HEK293 (cell line): ENCODE measurements around the gene PTDSS2.
A peak's percentile ranks its signal among the peaks of the same experiment; 100 is the strongest.

Source experiments
- CTCF ChIA-PET: fragments of 350-600 bp; formaldehyde crosslinking; extraction: SDS; loops from one replicate; lab custom pipeline; 2021; ENCODE audit warnings: antibody characterized with exemption; lab: Yijun Ruan, JAX
- POLR2A ChIA-PET: fragments of 300-600 bp; formaldehyde crosslinking; extraction: SDS; loops from one replicate; lab custom pipeline; 2020; ENCODE audit warnings: antibody characterized with exemption, inconsistent platforms; lab: Yijun Ruan, JAX
- H3K27ac ChIP-seq: fragments of 200-500 bp; sonication (Bioruptor generic); 2 replicates; pipeline ENCODE4 v1.5.1; 2014; ENCODE audit warnings: low read depth, low read length, control low read depth, inconsistent platforms; ENCODE audit errors: extremely low read depth
- H3K36me3 ChIP-seq, 2 experiments: fragments of 200-500 bp in 1 of 2; sonication (Bioruptor generic) in 1 of 2; 1 replicate in 1 of 2; 2 replicates in 1 of 2; pipeline ENCODE4 v1.5.1; 2014 to 2017; ENCODE audit warnings: inconsistent platforms in 2 of 2, low read length in 2 of 2; ENCODE audit not compliant: control insufficient read depth in 2 of 2, insufficient read depth in 1 of 2
- H3K4me1 ChIP-seq: fragments of 200-500 bp; sonication (Bioruptor generic); 2 replicates; pipeline ENCODE4 v1.5.1; 2014; ENCODE audit warnings: mild to moderate bottlenecking, low read length, inconsistent platforms; ENCODE audit not compliant: control insufficient read depth, insufficient read depth
- H3K4me3 ChIP-seq: 2 replicates; pipeline ENCODE4 v1.5.1; 2011; ENCODE audit warnings: low read depth, mild to moderate bottlenecking, control low read depth, low read length, moderate library complexity
- H3K9me3 ChIP-seq: fragments of 200-500 bp; sonication (Bioruptor generic); 2 replicates; pipeline ENCODE4 v1.5.1; 2014; ENCODE audit warnings: low read depth, low read length, inconsistent platforms; ENCODE audit not compliant: control insufficient read depth, insufficient read depth
- GLIS1 ChIP-seq: fragments of 450-650 bp; formaldehyde crosslinking; IDR thresholded peaks from 2 replicates; pipeline ENCODE4 v1.5.1; 2016; ENCODE audit warnings: missing biosample characterization, missing genetic modification characterization
- GLIS2 ChIP-seq: fragments of 450-650 bp; formaldehyde crosslinking; IDR thresholded peaks from 2 replicates; pipeline ENCODE4 v1.5.1; 2016; ENCODE audit warnings: missing biosample characterization, missing genetic modification characterization
- WT1 ChIP-seq: fragments of 450-650 bp; formaldehyde crosslinking; IDR thresholded peaks from 2 replicates; pipeline ENCODE4 v1.5.1; 2016; ENCODE audit warnings: missing biosample characterization, missing genetic modification characterization
- YY1 ChIP-seq: fragments of 450-650 bp; formaldehyde crosslinking; IDR thresholded peaks from 2 replicates; pipeline ENCODE4 v1.5.1; 2018; ENCODE audit warnings: missing biosample characterization, missing genetic modification characterization
- ZBTB7A ChIP-seq: fragments of 450-650 bp; formaldehyde crosslinking; IDR thresholded peaks from 2 replicates; pipeline ENCODE4 v1.5.1; 2016; ENCODE audit warnings: low read depth, missing biosample characterization, missing genetic modification characterization
- ZFHX2 ChIP-seq: fragments of 450-650 bp; formaldehyde crosslinking; conservative IDR thresholded peaks from 2 replicates; pipeline ENCODE4 v1.5.1; 2016; ENCODE audit warnings: missing biosample characterization, missing genetic modification characterization
- ZNF16 ChIP-seq: fragments of 450-650 bp; formaldehyde crosslinking; IDR thresholded peaks from 2 replicates; pipeline ENCODE4 v1.5.1; 2016; ENCODE audit warnings: low read depth, missing biosample characterization, missing genetic modification characterization
- ZNF23 ChIP-seq: fragments of 450-650 bp; formaldehyde crosslinking; IDR thresholded peaks from 2 replicates; pipeline ENCODE4 v1.5.1; 2016; ENCODE audit warnings: missing biosample characterization, missing genetic modification characterization, borderline replicate concordance
- ZNF341 ChIP-seq: fragments of 450-650 bp; formaldehyde crosslinking; IDR thresholded peaks from 2 replicates; pipeline ENCODE4; 2016; ENCODE audit warnings: low read depth, missing biosample characterization, missing genetic modification characterization
- ZNF549 ChIP-seq: fragments of 450-650 bp; IDR thresholded peaks from 2 replicates; pipeline ENCODE4 v1.5.1; 2018; ENCODE audit warnings: missing biosample characterization, missing genetic modification characterization, mild to moderate bottlenecking, inconsistent platforms, moderate library complexity
- ZNF777 ChIP-seq: fragments of 450-650 bp; formaldehyde crosslinking; IDR thresholded peaks from 2 replicates; pipeline ENCODE4 v1.5.1; 2017; ENCODE audit warnings: missing biosample characterization, missing genetic modification characterization, borderline replicate concordance
- TF ChIP-seq, protein P1 (sequence below): IDR thresholded peaks from 2 replicates; pipeline ENCODE4 v1.6.1; 2011; ENCODE audit warnings: mild to moderate bottlenecking, low read depth, low read length, borderline replicate concordance
- TF ChIP-seq, protein P2 (sequence below): fragments of 450-650 bp; formaldehyde crosslinking; IDR thresholded peaks from 2 replicates; pipeline ENCODE4 v1.5.1; 2016; ENCODE audit warnings: missing biosample characterization, missing genetic modification characterization
- TF ChIP-seq, protein P3 (sequence below): fragments of 450-650 bp; formaldehyde crosslinking; IDR thresholded peaks from 2 replicates; pipeline ENCODE4 v1.5.1; 2016; ENCODE audit warnings: missing biosample characterization, missing genetic modification characterization
- TF ChIP-seq, protein P4 (sequence below): fragments of 450-650 bp; formaldehyde crosslinking; IDR thresholded peaks from 2 replicates; pipeline ENCODE4 v1.5.1; 2016; ENCODE audit warnings: missing biosample characterization, missing genetic modification characterization
- TF ChIP-seq, protein P5 (sequence below): fragments of 450-650 bp; formaldehyde crosslinking; IDR thresholded peaks from 2 replicates; pipeline ENCODE4 v1.5.1; 2017; ENCODE audit warnings: missing biosample characterization, mild to moderate bottlenecking, missing genetic modification characterization, moderate library complexity
- TF ChIP-seq, protein P6 (sequence below): fragments of 450-650 bp; formaldehyde crosslinking; IDR thresholded peaks from 2 replicates; pipeline ENCODE4 v1.5.1; 2016; ENCODE audit warnings: missing biosample characterization, missing genetic modification characterization

The PTDSS2 gene

DNA sequence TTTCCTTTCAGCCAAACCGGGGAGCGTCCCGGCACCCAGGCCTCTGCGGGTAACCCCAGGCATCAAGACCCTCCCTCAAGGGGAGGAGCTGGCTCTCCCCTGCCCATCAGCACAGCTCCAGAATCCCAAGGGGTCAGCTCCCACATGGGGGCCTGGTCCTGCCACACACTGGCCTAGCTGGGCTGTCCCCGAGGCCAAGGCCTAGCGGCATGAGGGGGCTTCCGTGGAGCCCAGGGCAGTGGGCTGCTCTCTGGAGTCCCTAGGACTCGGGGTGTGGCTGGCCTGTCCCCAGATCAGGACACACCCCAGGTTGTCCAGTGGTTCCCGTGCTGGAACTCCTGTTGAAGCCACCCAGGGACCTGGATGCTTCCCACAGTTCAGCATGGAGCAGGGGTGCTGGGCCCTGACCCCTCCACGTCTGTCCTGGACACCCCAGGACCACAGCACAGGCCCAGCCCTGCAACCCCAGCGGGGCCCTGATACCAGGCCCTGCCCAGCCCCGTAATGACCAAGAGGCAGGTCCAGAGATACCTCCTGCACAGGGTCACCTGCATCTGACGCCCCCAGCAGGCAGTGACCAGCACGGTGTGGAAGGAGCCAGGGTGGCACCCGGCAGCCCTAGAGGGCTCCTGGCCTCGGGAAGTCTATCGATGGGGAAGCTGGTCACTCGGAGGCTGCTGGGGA is 79.8 kb downstream of the PTDSS2 start:
- CTCF ChIA-PET = no interaction called here
- H3K4me3 ChIP-seq = no peak overlapping the region
- no peak overlapping the region for H3K27ac ChIP-seq
- 0 out of 2 replicates have a peak, but pooled peaks have one; percentile 33 for TF ChIP-seq GLIS2 (tag by site-specific recombination)
- TF ChIP-seq, protein P1, sequence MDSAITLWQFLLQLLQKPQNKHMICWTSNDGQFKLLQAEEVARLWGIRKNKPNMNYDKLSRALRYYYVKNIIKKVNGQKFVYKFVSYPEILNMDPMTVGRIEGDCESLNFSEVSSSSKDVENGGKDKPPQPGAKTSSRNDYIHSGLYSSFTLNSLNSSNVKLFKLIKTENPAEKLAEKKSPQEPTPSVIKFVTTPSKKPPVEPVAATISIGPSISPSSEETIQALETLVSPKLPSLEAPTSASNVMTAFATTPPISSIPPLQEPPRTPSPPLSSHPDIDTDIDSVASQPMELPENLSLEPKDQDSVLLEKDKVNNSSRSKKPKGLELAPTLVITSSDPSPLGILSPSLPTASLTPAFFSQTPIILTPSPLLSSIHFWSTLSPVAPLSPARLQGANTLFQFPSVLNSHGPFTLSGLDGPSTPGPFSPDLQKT = no peak
- peak; percentile 79; the same call in 1 of the 2 replicates for TF ChIP-seq GLIS1 (tag by site-specific recombination)
- TF ChIP-seq, protein P2, sequence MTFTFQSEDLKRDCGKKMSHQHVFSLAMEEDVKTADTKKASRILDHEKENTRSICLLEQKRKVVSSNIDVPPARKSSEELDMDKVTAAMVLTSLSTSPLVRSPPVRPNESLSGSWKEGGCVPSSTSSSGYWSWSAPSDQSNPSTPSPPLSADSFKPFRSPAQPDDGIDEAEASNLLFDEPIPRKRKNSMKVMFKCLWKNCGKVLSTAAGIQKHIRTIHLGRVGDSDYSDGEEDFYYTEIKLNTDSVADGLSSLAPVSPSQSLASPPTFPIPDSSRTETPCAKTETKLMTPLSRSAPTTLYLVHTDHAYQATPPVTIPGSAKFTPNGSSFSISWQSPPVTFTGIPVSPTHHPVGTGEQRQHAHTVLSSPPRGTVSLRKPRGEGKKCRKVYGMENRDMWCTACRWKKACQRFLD (tag by site-specific recombination) = no peak
- no peaks in the 10 kb centered on the region for H3K9me3 ChIP-seq
- H3K4me1 ChIP-seq = no peaks in the 10 kb centered on the region
- H3K36me3 ChIP-seq = peaks cover 0 to 50% of the 10 kb centered on the region in 2 experiments; a peak in 1 of 3 replicates
- POLR2A ChIA-PET = interaction anchor here (0.6 kb wide), 1 partner anchor 166 kb away, joined by 3 read pairs; the partner anchor contains the start of gene TMEM80

DNA sequence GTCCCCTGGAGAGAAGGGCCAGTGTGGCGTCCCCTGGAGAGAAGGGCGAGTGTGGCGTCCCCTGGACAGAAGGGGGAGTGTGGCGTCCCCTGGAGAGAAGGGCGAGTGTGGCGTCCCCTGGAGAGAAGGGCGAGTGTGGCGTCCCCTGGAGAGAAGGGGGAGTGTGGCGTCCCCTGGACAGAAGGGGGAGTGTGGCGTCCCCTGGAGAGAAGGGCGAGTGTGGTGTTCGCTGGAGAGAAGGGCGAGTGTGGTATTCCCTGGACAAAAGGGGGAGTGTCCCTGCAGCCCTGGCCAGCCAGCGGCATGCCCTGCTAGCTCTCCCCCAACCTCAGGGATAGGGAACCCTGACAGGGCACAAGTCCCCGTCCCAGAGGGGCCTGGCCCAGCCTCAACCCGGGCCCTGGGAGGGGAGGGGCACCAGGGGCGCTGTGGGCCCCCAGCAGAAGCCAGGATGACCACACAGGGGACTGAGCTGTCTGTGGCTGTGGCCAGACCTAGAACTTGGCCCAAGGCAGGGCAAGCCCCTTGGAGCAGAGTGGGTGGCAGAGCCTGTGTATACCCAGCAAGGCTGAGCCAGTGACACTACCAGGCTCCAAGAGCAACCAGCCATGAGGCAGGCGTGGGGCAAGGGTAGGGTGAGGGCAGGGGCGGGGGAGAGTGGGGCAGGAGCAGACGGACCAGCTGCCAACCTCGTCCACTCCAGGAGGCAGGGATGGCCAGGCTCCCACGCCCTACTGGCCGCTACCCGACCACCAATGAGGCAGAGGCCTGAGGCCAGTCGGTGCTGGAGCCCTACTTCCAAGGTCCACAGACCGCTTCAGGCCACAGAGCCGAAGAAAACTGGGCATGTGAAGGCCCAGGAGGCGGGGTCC is 81.1 kb downstream of the PTDSS2 start:
- TF ChIP-seq ZNF341 = peak; percentile 54
- TF ChIP-seq ZBTB7A (tag by site-specific recombination) = no peak
- peak; percentile 85 for TF ChIP-seq GLIS1 (tag by site-specific recombination)
- TF ChIP-seq, protein P3, sequence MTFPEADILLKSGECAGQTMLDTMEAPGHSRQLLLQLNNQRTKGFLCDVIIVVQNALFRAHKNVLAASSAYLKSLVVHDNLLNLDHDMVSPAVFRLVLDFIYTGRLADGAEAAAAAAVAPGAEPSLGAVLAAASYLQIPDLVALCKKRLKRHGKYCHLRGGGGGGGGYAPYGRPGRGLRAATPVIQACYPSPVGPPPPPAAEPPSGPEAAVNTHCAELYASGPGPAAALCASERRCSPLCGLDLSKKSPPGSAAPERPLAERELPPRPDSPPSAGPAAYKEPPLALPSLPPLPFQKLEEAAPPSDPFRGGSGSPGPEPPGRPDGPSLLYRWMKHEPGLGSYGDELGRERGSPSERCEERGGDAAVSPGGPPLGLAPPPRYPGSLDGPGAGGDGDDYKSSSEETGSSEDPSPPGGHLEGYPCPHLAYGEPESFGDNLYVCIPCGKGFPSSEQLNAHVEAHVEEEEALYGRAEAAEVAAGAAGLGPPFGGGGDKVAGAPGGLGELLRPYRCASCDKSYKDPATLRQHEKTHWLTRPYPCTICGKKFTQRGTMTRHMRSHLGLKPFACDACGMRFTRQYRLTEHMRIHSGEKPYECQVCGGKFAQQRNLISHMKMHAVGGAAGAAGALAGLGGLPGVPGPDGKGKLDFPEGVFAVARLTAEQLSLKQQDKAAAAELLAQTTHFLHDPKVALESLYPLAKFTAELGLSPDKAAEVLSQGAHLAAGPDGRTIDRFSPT (tag by site-specific recombination) = 0 out of 2 replicates have a peak, but pooled peaks have one; percentile 15
- TF ChIP-seq YY1 (tag by site-specific recombination) = no peak
- TF ChIP-seq, protein P4, sequence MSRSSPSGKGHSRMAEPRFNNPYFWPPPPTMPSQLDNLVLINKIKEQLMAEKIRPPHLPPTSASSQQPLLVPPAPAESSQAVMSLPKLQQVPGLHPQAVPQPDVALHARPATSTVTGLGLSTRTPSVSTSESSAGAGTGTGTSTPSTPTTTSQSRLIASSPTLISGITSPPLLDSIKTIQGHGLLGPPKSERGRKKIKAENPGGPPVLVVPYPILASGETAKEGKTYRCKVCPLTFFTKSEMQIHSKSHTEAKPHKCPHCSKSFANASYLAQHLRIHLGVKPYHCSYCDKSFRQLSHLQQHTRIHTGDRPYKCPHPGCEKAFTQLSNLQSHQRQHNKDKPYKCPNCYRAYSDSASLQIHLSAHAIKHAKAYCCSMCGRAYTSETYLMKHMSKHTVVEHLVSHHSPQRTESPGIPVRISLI (tag by site-specific recombination) = no peak
- TF ChIP-seq, all 188 proteins: peak for 3
- Histone ChIP-seq H3K36me3 (peaks cover 0 to 50% of the 10 kb centered on the region in 2 experiments; a peak in 1 of 3 replicates), H3K9me3 (no peaks in the 10 kb centered on the region), H3K4me1 (no peaks in the 10 kb centered on the region), H3K4me3 (no peak overlapping the region), H3K27ac (no peak overlapping the region)
- ChIA-PET CTCF (interaction anchor here (1.5 kb wide), 1 partner anchor 12 kb away, joined by 8 read pairs; no protein-coding TSS in a partner anchor), POLR2A (no interaction called here)

DNA sequence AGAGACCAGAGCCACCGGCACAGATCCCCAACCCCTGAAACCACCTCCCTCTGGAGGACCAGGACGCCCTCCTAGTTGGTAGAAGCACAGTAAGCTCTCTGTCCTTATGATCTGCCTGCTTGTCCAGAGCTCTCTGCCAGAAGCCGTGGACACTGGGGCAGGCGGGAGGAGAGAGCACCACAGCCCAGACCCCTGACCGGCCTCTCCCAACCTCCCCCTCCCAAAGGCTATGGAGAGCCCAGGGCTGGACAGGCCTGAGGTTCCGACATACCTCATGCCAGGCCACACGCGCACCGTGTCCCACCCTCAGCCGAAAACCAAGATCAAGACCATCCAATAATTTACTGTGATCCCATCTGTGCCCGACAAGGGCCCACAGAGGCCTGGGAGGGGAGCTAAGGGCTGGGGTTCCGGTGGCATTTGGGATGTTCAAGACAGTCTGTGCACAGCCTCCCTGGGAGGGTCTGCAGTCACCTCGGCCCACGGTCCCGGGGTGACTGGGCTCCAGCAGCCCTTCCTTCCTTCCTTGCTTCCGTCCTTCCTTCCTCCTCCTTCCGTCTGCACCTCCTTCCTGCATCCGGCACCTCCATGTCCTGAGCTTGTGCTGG is 81.9 kb downstream of the PTDSS2 start:
- Histone ChIP-seq H3K4me1 (no peaks in the 10 kb centered on the region), H3K36me3 (peaks cover 0 to 50% of the 10 kb centered on the region in 2 experiments; a peak in 1 of 3 replicates), H3K9me3 (no peaks in the 10 kb centered on the region), H3K27ac (no peak overlapping the region), H3K4me3 (no peak overlapping the region)
- ChIA-PET POLR2A (no interaction called here), CTCF (interaction anchor here (1.1 to 1.5 kb wide), 2 partner anchors 12 to 13 kb away, joined by 3 to 8 read pairs; no protein-coding TSS in a partner anchor)
- TF ChIP-seq, protein P5, sequence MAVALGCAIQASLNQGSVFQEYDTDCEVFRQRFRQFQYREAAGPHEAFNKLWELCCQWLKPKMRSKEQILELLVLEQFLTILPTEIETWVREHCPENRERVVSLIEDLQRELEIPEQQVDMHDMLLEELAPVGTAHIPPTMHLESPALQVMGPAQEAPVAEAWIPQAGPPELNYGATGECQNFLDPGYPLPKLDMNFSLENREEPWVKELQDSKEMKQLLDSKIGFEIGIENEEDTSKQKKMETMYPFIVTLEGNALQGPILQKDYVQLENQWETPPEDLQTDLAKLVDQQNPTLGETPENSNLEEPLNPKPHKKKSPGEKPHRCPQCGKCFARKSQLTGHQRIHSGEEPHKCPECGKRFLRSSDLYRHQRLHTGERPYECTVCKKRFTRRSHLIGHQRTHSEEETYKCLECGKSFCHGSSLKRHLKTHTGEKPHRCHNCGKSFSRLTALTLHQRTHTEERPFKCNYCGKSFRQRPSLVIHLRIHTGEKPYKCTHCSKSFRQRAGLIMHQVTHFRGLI (tag by site-specific recombination) = no peak
- TF ChIP-seq ZNF777 (tag by site-specific recombination) = no peak
- TF ChIP-seq, protein P6, sequence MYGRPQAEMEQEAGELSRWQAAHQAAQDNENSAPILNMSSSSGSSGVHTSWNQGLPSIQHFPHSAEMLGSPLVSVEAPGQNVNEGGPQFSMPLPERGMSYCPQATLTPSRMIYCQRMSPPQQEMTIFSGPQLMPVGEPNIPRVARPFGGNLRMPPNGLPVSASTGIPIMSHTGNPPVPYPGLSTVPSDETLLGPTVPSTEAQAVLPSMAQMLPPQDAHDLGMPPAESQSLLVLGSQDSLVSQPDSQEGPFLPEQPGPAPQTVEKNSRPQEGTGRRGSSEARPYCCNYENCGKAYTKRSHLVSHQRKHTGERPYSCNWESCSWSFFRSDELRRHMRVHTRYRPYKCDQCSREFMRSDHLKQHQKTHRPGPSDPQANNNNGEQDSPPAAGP (tag by site-specific recombination) = no peak
- no peak for TF ChIP-seq ZNF16 (tag by site-specific recombination)
- TF ChIP-seq WT1 (tag by site-specific recombination) = no peak
- TF ChIP-seq ZFHX2 (tag by site-specific recombination) = no peak
- TF ChIP-seq ZNF23 = no peak
- TF ChIP-seq ZNF549 (tag by site-specific recombination) = no peak
